Left renal cortex interstitium (tissue), 4 donors: Measurements from ENCODE around the gene PLEKHA4. TPM values are rescaled to one million over a fixed set of nuclear protein-coding genes. Genes with fewer than 3 reads are reported as not detected.
"Not testable (repeated sequence)": the region's sequence is repeated elsewhere in the genome, so short reads cannot be mapped to it uniquely, and the experiment has no call there.

Source experiments
- DNase-seq, 4 donors: peaks; one replicate each; pipeline ENCODE4 v3.0.0-alpha.2; 2013; ENCODE audit warnings: low read depth in 4 of 4, low spot score in 2 of 4, missing footprints in 1 of 4
- polyA plus RNA-seq, 4 donors: library from polyadenylated mRNA; unstranded; fragments of 120-200 nt; gene quantifications; one replicate each; pipeline ENCODE4 v1.2.1, GENCODE V29; 2013; ENCODE audit not compliant: insufficient read length in 4 of 4

The PLEKHA4 gene
- polyA plus RNA-seq, 4 donors: 17.9 to 33.8 (median 27.1) TPM

- DNase-seq: no peak
Measured at GRCh38 chr19:48804496-48804895, 63.9 kb downstream of the PLEKHA4 start.

- DNase-seq: no peak
Measured at GRCh38 chr19:48802623-48803022, 65.8 kb downstream of the PLEKHA4 start.

- no peak for DNase-seq
Measured at GRCh38 chr19:48799358-48800300, 68.8 kb downstream of the PLEKHA4 start.

- DNase-seq: no peak
Measured at GRCh38 chr19:48798937-48799336, 69.5 kb downstream of the PLEKHA4 start.

GRCh38 chr19:48797103-48797502 lies 71.3 kb downstream of the PLEKHA4 start:
- DNase-seq: no peak

- no peak for DNase-seq
Measured at GRCh38 chr19:48796298-48797083, 71.9 kb downstream of the PLEKHA4 start.

GRCh38 chr19:48795685-48796070 lies 72.7 kb downstream of the PLEKHA4 start:
- no peak for DNase-seq

- DNase-seq: peak; percentile 83 to 92 (median 88)
Measured at GRCh38 chr19:48795055-48795684, 73.2 kb downstream of the PLEKHA4 start.

- no peak for DNase-seq
Measured at GRCh38 chr19:48794291-48794690, 74.1 kb downstream of the PLEKHA4 start.

- DNase-seq: no peak
Measured at GRCh38 chr19:48793271-48793670, 75.1 kb downstream of the PLEKHA4 start.

GRCh38 chr19:48787331-48787730 lies 81.1 kb downstream of the PLEKHA4 start:
- not testable (repeated sequence) for DNase-seq

Other genes with a start within 250 kb of the PLEKHA4 start
- 1,000 to 10,000 TPM; 1,107 to 1,584 (median 1,279) TPM for gene RPL18, start 249.4 kb downstream of the PLEKHA4 start, polyA plus RNA-seq
- 10 to 100 TPM; 17.1 to 40.1 (median 29.5) TPM for gene SPHK2, start 249.1 kb downstream of the PLEKHA4 start, polyA plus RNA-seq
- gene DBP, start 231.2 kb downstream of the PLEKHA4 start, polyA plus RNA-seq: 10 to 100 TPM; 11.3 to 15.7 (median 13.2) TPM
- 10 to 100 TPM; 20.9 to 34.8 (median 28.6) TPM for gene CA11, start 222.4 kb downstream of the PLEKHA4 start, polyA plus RNA-seq
- 1 to 10 TPM in 3 of 4 donors, under 1 TPM in 1; 0.45 to 2.1 (median 1.6) TPM for gene NTN5, start 195.6 kb downstream of the PLEKHA4 start, polyA plus RNA-seq
- gene FUT2, start 172.6 kb downstream of the PLEKHA4 start, polyA plus RNA-seq: 1 to 10 TPM; 1.7 to 5.6 (median 3.3) TPM
- 1 to 10 TPM; 5.0 to 9.6 (median 6.7) TPM for gene MAMSTR, start 148.9 kb downstream of the PLEKHA4 start, polyA plus RNA-seq
- gene RASIP1, start 128.0 kb downstream of the PLEKHA4 start, polyA plus RNA-seq: 10 to 100 TPM; 12.6 to 16.6 (median 15.2) TPM
- gene IZUMO1, start 121.7 kb downstream of the PLEKHA4 start, polyA plus RNA-seq: under 1 TPM; 0.23 to 0.67 (median 0.32) TPM
- gene FUT1, start 116.0 kb downstream of the PLEKHA4 start, polyA plus RNA-seq: 1 to 10 TPM; 3.0 to 3.8 (median 3.4) TPM
- gene FGF21, start 113.1 kb downstream of the PLEKHA4 start, polyA plus RNA-seq: not detected
- 10 to 100 TPM; 30.4 to 64.2 (median 49.8) TPM for gene BCAT2, start 57.6 kb downstream of the PLEKHA4 start, polyA plus RNA-seq
- 10 to 100 TPM; 30.0 to 40.4 (median 36.2) TPM for gene HSD17B14, start 32.1 kb downstream of the PLEKHA4 start, polyA plus RNA-seq
- 10 to 100 TPM; 29.7 to 52.6 (median 33.7) TPM for gene PPP1R15A, start 3.8 kb upstream of the PLEKHA4 start, polyA plus RNA-seq
- 1 to 10 TPM in 1 of 4 donors, under 1 TPM in 3; 0.46 to 1.3 (median 0.64) TPM for gene TULP2, start 30.1 kb upstream of the PLEKHA4 start, polyA plus RNA-seq
- gene NUCB1, start 31.7 kb upstream of the PLEKHA4 start, polyA plus RNA-seq: 100 to 1,000 TPM; 249 to 328 (median 311) TPM
- 10 to 100 TPM in 1 of 4 donors, 1 to 10 TPM in 3; 6.0 to 10.3 (median 8.2) TPM for gene DHDH, start 65.1 kb upstream of the PLEKHA4 start, polyA plus RNA-seq
- 10 to 100 TPM; 58.1 to 90.7 (median 76.4) TPM for gene BAX, start 86.3 kb upstream of the PLEKHA4 start, polyA plus RNA-seq
- gene FTL, start 96.7 kb upstream of the PLEKHA4 start, polyA plus RNA-seq: 1,000 to 10,000 TPM; 2,498 to 2,845 (median 2,570) TPM
- gene GYS1, start 124.7 kb upstream of the PLEKHA4 start, polyA plus RNA-seq: 10 to 100 TPM; 35.9 to 53.8 (median 48.2) TPM
- 100 to 1,000 TPM in 2 of 4 donors, 10 to 100 TPM in 2; 86.0 to 106 (median 95.6) TPM for gene RUVBL2, start 125.3 kb upstream of the PLEKHA4 start, polyA plus RNA-seq
- under 1 TPM in 2 of 4 donors, not detected in 2; 0.31 to 0.35 TPM for gene LHB, start 148.5 kb upstream of the PLEKHA4 start, polyA plus RNA-seq
- gene CGB3, start 155.7 kb upstream of the PLEKHA4 start, polyA plus RNA-seq: under 1 TPM in 1 of 4 donors, not detected in 3; 0.16 TPM
- under 1 TPM in 1 of 4 donors, not detected in 3; 0.28 TPM for gene CGB2, start 163.3 kb upstream of the PLEKHA4 start, polyA plus RNA-seq
- not detected for gene CGB1, start 168.3 kb upstream of the PLEKHA4 start, polyA plus RNA-seq
- gene CGB5, start 175.2 kb upstream of the PLEKHA4 start, polyA plus RNA-seq: not detected
- under 1 TPM in 1 of 4 donors, not detected in 3; 0.32 TPM for gene CGB8, start 180.5 kb upstream of the PLEKHA4 start, polyA plus RNA-seq
- 1 to 10 TPM in 2 of 4 donors, under 1 TPM in 2; 0.59 to 2.8 (median 1.1) TPM for gene CGB7, start 189.1 kb upstream of the PLEKHA4 start, polyA plus RNA-seq
- 1 to 10 TPM; 3.9 to 4.5 (median 4.5) TPM for gene NTF4, start 196.2 kb upstream of the PLEKHA4 start, polyA plus RNA-seq
- under 1 TPM; 0.03 to 0.17 (median 0.07) TPM for gene KCNA7, start 204.1 kb upstream of the PLEKHA4 start, polyA plus RNA-seq
- 100 to 1,000 TPM; 260 to 418 (median 347) TPM for gene SNRNP70, start 216.8 kb upstream of the PLEKHA4 start, polyA plus RNA-seq
- 10 to 100 TPM in 1 of 4 donors, 1 to 10 TPM in 3; 5.4 to 13.2 (median 8.8) TPM for gene LIN7B, start 245.8 kb upstream of the PLEKHA4 start, polyA plus RNA-seq